OCI-LY7 (cell line): ENCODE data around the gene SLC50A1. TPM values are rescaled to one million over a fixed set of nuclear protein-coding genes. Genes with fewer than 3 reads are reported as not detected.

Experiments used
- BruUV-seq: library from RNA; stranded (reverse); fragments of 400-500 nt; replicated peaks from 2 replicates; lab custom pipeline; 2021; lab: Mats Ljungman, UMichigan
- CTCF ChIA-PET: fragments of 300-600 bp; sonication (Branson Sonifier 250); formaldehyde crosslinking; loops from one replicate; lab custom pipeline; 2022; ENCODE audit warnings: antibody characterized with exemption; ENCODE audit not compliant: unreplicated experiment; lab: Charles Lee
- POLR2A ChIA-PET: fragments of 300-600 bp; sonication (Branson Sonifier 250); formaldehyde crosslinking; loops from one replicate; lab custom pipeline; 2022; ENCODE audit warnings: antibody characterized with exemption; lab: Charles Lee
- DNase-seq: peaks from one replicate; pipeline ENCODE4 v3.0.0-alpha.2; 2015; ENCODE audit warnings: low spot score
- H2AFZ ChIP-seq: fragments of 200-600 bp; sonication (generic), shearing (Covaris generic); 2 replicates; pipeline ENCODE4 v1.6.1; 2014; ENCODE audit warnings: mild to moderate bottlenecking, antibody characterized with exemption, low read length, moderate library complexity
- H3K27ac ChIP-seq: fragments of 200-600 bp; sonication (generic); 2 replicates; pipeline ENCODE4 v1.5.1; 2014; ENCODE audit warnings: mixed run types, low read depth, mild to moderate bottlenecking, moderate library complexity, low read length, inconsistent platforms; ENCODE audit not compliant: poor library complexity, severe bottlenecking
- H3K36me3 ChIP-seq: fragments of 200-600 bp; sonication (generic); 2 replicates; pipeline ENCODE4 v1.6.1; 2014; ENCODE audit warnings: mild to moderate bottlenecking, antibody characterized with exemption, low read length, moderate library complexity, mixed read lengths; ENCODE audit not compliant: insufficient read depth
- H3K4me1 ChIP-seq: fragments of 200-600 bp; sonication (generic); 2 replicates; pipeline ENCODE4 v1.5.1; 2014; ENCODE audit warnings: mild to moderate bottlenecking, low read length; ENCODE audit not compliant: insufficient read depth, poor library complexity, severe bottlenecking
- H3K4me2 ChIP-seq: fragments of 200-600 bp; sonication (generic); 2 replicates; pipeline ENCODE4 v1.6.1; 2014; ENCODE audit warnings: mild to moderate bottlenecking, low read length
- H3K4me3 ChIP-seq: fragments of 200-600 bp; sonication (generic); 2 replicates; pipeline ENCODE4 v1.5.1; 2014; ENCODE audit warnings: mild to moderate bottlenecking, low read depth, low read length; ENCODE audit not compliant: poor library complexity, severe bottlenecking
- H3K79me2 ChIP-seq: fragments of 200-600 bp; sonication (generic); 2 replicates; pipeline ENCODE4 v1.6.1; 2016; ENCODE audit warnings: low read depth, mild to moderate bottlenecking, low read length, moderate library complexity, mixed read lengths; ENCODE audit not compliant: insufficient read depth
- H3K9me2 ChIP-seq: fragments of 200-600 bp; sonication (generic); 2 replicates; pipeline ENCODE4 v1.6.1; 2016; ENCODE audit warnings: mild to moderate bottlenecking, low read length, mixed read lengths; ENCODE audit not compliant: insufficient read depth
- H3K9me3 ChIP-seq: fragments of 200-600 bp; sonication (generic); 2 replicates; pipeline ENCODE4 v1.6.1; 2014; ENCODE audit warnings: mild to moderate bottlenecking, mixed run types, low read length, mixed read lengths
- H4K20me1 ChIP-seq: fragments of 200-600 bp; sonication (generic); 2 replicates; pipeline ENCODE4 v1.6.1; 2014; ENCODE audit warnings: mild to moderate bottlenecking, antibody characterized with exemption, low read length, moderate library complexity, mixed read lengths; ENCODE audit not compliant: insufficient read depth
- EZH2phosphoT487 ChIP-seq: fragments of 200-600 bp; sonication (generic); IDR thresholded peaks from 2 replicates; pipeline ENCODE4 v1.6.1; 2018; ENCODE audit warnings: low read depth, borderline replicate concordance, mild to moderate bottlenecking, mixed run types, antibody characterized with exemption, low read length, moderate library complexity, mixed read lengths
- intact Hi-C: fragments of 100-400 bp; cut with micrococcal nuclease; formaldehyde crosslinking; loops from one replicate; pipeline ENCODE4 v1.10.0; 2022; ENCODE audit not compliant: unreplicated experiment
- total RNA-seq, 2 experiments: library from RNA; depleted of rRNA in 1 of 2; stranded (reverse); fragments of >200 nt in 1 of 2; shearing (Covaris generic) in 1 of 2; gene quantifications; 2 replicates each; pipeline ENCODE4 v1.2.3, GENCODE V29; 2014 to 2022
- TF ChIP-seq, protein P1 (sequence below): fragments of 200-600 bp; sonication (generic); conservative IDR thresholded peaks from 2 replicates; pipeline ENCODE4 v1.5.1; 2014; ENCODE audit warnings: mild to moderate bottlenecking, antibody characterized with exemption, low read length, moderate library complexity, mixed read lengths

Gene SLC50A1
- total RNA-seq, 2 experiments from 2014 or later: 12.3 to 46.1 TPM

DNA sequence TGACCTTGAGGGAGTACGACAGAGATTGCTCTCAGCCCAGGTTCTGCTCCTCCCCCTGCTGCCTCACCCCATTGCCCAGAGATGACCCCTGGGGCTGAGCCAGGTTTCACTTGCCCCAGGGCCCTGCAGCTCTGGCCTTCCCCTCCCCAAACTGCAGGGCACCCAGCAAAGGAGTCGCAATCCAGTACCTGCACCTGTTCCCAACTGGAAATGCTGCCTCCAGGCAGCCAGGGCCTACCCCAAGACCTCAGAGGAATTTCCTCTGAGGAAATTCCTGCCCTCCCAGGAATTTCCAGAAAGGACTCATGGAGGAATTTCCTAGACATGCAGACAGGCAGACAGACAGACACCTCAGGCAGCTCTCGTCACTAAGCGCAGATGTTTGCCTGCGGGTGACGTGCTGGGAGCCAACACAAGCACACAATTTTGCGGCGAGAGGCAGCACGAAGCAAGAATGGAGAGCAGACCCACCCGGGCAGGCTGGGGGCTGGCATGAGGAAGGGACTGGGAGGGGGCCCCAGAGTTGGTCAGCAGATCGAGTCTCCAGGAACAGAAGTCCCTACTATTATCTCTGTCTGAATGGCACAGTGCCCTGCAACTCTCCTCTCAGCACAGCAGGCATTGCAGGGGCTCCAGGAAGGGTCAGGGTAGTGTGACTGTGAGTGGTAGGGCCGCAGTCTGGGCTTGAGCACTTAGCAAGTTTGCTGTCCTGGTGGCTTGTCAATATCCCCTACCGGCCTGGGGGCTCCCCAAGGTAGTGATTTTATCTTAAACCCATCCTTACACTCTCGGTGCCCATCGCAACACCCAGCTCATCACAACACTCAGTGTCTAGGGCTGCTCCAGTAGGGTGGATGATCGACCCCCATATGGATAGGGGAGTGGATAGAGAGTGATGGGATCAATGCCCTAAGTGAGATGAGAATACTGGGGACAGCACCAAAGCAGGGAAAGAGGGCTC is 10.9 kb upstream of the SLC50A1 start:
- no peaks in the 10 kb centered on the region for H3K9me3 ChIP-seq
- H3K36me3 ChIP-seq: no peaks in the 10 kb centered on the region
- H3K79me2 ChIP-seq: no peaks in the 10 kb centered on the region
- ChIA-PET POLR2A (no interaction called here), CTCF (no interaction called here)
- no peak overlapping the region for H3K4me3 ChIP-seq
- no TSS peak for BruUV-seq
- no peak overlapping the region for H3K27ac ChIP-seq
- no peak for TF ChIP-seq EZH2phosphoT487
- TF ChIP-seq, protein P1, sequence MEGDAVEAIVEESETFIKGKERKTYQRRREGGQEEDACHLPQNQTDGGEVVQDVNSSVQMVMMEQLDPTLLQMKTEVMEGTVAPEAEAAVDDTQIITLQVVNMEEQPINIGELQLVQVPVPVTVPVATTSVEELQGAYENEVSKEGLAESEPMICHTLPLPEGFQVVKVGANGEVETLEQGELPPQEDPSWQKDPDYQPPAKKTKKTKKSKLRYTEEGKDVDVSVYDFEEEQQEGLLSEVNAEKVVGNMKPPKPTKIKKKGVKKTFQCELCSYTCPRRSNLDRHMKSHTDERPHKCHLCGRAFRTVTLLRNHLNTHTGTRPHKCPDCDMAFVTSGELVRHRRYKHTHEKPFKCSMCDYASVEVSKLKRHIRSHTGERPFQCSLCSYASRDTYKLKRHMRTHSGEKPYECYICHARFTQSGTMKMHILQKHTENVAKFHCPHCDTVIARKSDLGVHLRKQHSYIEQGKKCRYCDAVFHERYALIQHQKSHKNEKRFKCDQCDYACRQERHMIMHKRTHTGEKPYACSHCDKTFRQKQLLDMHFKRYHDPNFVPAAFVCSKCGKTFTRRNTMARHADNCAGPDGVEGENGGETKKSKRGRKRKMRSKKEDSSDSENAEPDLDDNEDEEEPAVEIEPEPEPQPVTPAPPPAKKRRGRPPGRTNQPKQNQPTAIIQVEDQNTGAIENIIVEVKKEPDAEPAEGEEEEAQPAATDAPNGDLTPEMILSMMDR: no peak
- DNase-seq: no peak
- H3K9me2 ChIP-seq: no peaks in the 10 kb centered on the region
- no peaks in the 10 kb centered on the region for H4K20me1 ChIP-seq
- H3K4me1 ChIP-seq: peaks cover 4% of the 10 kb centered on the region
- intact Hi-C loops: no loop called here
- no peak overlapping the region for H2AFZ ChIP-seq
- H3K4me2 ChIP-seq: no peak overlapping the region

DNA sequence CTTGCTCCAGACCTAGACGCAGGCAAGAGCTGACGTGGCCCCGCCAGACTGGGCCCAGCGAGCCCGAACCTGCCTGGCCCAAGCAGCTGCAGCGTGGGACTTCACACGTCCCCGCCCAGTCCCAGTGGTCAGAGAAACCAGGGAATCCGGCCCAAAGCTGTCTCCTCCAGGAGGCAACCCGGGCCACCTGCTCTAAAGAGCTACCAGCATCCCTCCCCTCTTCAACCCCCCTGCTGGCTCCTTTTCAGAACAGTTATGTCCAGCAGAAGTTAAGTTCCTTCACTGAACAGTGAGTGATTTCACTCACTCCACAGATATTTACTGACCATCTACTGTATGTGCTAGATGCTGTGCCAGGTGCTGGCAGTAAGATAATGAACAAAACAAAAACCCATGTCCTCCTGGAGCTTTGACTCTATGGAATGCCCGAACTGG is 10.1 kb upstream of the SLC50A1 start:
- no peak overlapping the region for H3K4me3 ChIP-seq
- CTCF ChIA-PET: no interaction called here
- intact Hi-C loops: no loop called here
- H4K20me1 ChIP-seq: no peaks in the 10 kb centered on the region
- DNase-seq: no peak
- BruUV-seq: no TSS peak
- TF ChIP-seq, protein P1: no peak
- TF ChIP-seq EZH2phosphoT487: no peak
- no peak overlapping the region for H3K4me2 ChIP-seq
- no peaks in the 10 kb centered on the region for H3K9me2 ChIP-seq
- POLR2A ChIA-PET: no interaction called here
- H3K4me1 ChIP-seq: peaks cover 4% of the 10 kb centered on the region
- no peak overlapping the region for H2AFZ ChIP-seq
- no peak overlapping the region for H3K27ac ChIP-seq
- H3K79me2 ChIP-seq: no peaks in the 10 kb centered on the region
- H3K36me3 ChIP-seq: no peaks in the 10 kb centered on the region
- H3K9me3 ChIP-seq: no peaks in the 10 kb centered on the region

DNA sequence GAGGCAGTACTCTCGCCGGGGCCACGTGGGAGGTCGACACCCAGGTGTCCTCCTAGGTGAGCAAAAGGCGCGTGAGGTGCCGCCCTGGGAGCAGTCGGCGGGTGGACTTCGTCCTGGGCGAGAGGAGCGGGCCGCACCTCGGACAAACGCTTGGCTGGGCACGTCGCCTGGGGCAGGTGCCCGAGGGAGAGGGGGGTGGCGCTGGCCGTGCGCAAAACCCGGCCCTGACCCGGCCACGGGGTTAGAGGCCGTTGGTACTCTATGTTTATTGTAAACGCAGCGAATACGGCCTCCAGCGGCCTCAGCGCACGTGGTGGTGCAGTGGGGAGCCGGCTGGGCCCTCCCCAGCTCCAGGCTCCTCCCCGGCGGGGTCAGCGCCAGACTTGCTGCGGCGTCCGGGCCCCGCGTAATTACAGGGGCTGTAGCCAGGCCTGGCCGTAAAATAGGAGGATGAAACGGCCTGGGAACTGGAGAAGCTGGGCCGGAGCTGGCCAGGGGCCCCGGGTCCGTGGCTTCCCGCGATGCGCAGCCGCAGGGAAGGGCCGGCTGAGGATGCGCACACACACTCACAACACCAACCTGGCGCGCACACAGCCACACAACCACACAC is 9.6 kb upstream of the SLC50A1 start:
- Histone ChIP-seq H3K9me2 (no peaks in the 10 kb centered on the region), H3K4me2 (no peak overlapping the region), H4K20me1 (no peaks in the 10 kb centered on the region), H3K36me3 (no peaks in the 10 kb centered on the region), H3K79me2 (no peaks in the 10 kb centered on the region), H3K27ac (no peak overlapping the region), H3K4me1 (peaks cover 4% of the 10 kb centered on the region), H2AFZ (no peak overlapping the region), H3K9me3 (no peaks in the 10 kb centered on the region), H3K4me3 (no peak overlapping the region)
- ChIA-PET CTCF (no interaction called here), POLR2A (no interaction called here)
- no TSS peak for BruUV-seq
- DNase-seq: no peak
- intact Hi-C loops: no loop called here
- TF ChIP-seq, protein P1: no peak
- no peak for TF ChIP-seq EZH2phosphoT487
